Thyroid gland (tissue), 4 donors: ENCODE data around the gene DVL1.

Experiments
- POLR2A ChIP-seq, 2 donors: fragments of 450-650 bp; IDR thresholded peaks; one replicate each; pipeline ENCODE4 v1.6.1; 2017; ENCODE audit warnings: antibody characterized with exemption in 2 of 2, mild to moderate bottlenecking in 2 of 2, moderate library complexity in 1 of 2
- TF ChIP-seq, protein P1 (sequence below), 6 experiments: fragments of 200-600 bp in 3 of 6; fragments of 450-650 bp in 3 of 6; sonication (generic) in 3 of 6; IDR thresholded peaks; one replicate each; pipeline ENCODE4 v1.5.1; 2016 to 2019; ENCODE audit warnings: antibody characterized with exemption in 6 of 6, mild to moderate bottlenecking in 2 of 6, inconsistent platforms in 1 of 6, moderate library complexity in 1 of 6

DNA sequence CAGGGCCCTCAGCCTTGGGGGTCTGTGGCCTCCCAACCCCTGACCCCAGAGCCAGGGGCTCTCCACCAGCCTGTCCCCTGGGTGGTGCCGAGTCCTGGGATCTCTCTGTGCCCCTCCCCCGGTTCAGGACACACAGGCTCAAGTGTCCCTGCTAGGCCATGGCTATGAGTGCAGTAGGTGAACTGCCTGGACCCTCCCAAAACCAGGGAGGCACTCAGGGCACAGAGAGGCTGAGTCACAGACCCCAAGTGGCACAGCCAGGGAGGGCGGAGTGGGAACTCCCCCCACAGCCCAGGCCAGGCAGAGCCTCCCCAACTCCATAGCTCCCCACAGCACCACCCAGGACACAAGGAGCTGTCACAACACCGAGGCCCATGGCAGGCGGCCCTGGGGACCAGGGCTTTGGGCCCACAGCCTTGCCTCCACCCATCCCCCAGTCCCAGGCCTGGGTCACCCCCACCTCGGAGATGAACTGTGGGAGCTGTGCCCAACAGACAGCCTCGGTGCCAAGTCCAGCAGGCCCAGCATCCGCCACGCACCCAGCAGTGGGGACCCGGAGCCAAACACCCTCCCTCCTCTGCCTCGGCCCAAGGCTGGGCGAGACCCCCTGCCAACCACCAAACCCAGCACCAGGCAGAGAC is 3.2 kb downstream of the DVL1 start:
- TF ChIP-seq, protein P1, sequence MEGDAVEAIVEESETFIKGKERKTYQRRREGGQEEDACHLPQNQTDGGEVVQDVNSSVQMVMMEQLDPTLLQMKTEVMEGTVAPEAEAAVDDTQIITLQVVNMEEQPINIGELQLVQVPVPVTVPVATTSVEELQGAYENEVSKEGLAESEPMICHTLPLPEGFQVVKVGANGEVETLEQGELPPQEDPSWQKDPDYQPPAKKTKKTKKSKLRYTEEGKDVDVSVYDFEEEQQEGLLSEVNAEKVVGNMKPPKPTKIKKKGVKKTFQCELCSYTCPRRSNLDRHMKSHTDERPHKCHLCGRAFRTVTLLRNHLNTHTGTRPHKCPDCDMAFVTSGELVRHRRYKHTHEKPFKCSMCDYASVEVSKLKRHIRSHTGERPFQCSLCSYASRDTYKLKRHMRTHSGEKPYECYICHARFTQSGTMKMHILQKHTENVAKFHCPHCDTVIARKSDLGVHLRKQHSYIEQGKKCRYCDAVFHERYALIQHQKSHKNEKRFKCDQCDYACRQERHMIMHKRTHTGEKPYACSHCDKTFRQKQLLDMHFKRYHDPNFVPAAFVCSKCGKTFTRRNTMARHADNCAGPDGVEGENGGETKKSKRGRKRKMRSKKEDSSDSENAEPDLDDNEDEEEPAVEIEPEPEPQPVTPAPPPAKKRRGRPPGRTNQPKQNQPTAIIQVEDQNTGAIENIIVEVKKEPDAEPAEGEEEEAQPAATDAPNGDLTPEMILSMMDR (IDR thresholded peaks at IDR 0.05): no peak
- no peak for TF ChIP-seq POLR2A (IDR thresholded peaks at IDR 0.05)
